ENCODE data around the gene NCKAP5.

The NCKAP5 gene

DNA sequence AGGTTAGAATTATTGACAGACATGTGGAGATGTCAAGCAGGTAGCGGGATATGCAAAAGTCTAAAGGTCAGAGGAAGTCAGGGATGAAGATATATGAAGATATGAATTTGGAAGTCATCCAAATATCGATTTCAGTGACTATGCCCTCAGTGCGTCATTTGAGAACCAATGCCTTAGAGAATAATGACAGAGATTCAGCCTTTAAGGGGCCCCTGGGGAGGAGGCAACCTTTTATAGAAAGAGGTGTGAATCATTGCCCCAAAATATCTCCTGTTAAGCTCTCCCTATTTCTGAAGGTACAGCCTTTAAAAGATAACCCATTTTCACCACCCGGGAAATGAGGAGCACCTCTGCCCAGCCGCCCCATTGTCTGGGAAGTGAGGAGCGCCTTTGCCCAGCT is 223.4 kb downstream of the NCKAP5 start:
- DNase-seq (ENCODE audit: low read depth in 2 of 3, low spot score in 2 of 3): no peak

DNA sequence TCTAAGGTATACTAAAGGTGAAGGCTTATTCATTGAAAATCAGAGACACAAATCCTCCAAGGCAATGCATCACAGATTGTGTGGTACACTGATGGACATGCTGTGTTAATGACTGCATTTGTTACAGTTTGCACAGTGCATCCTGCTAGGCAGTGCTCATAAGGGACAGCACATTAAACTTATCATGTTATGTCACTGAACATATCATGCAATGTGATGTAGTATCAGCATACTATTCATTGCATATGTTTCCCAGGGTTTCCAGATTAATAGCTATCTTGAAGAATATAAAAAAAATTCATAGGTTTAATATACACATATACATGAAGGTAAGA is 225.3 kb downstream of the NCKAP5 start:
- no peak for DNase-seq (ENCODE audit: low read depth in 2 of 3, low spot score in 2 of 3)

DNA sequence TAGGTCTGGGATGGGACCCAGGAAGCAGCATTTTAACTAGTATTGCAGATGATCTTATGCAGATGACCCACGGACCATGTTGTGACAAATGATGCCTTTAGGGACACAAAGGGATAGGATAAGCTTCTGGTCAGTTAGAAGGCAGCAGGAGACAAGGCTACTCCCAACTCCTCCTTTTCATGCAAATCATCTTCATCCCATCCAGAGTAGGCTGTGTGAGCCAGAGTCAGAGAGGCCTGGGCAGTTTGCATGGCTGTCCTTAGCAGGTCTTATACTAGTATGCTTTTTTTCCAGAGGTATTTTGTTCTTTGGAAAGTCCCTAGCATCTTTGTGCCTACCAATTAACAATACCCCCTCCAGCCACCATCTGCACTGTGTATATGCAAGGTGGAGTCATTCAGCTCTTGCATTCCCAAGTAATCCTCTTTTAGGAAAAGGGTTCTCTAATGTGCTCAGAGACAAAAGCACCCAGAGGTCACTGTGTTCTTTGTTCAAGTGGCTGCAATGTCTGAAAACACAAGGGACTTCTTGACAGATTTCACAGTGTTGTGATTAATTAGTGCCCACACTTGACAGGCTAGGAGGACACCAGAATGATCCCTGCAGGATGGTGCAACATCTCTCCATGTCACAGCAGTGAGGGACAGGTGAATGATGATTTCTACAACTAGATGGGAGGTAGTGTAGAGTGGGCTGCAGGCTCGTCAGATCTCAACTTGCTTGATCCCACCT is 225.8 kb downstream of the NCKAP5 start:
- no peak for DNase-seq (ENCODE audit: low read depth in 2 of 3, low spot score in 2 of 3)

DNA sequence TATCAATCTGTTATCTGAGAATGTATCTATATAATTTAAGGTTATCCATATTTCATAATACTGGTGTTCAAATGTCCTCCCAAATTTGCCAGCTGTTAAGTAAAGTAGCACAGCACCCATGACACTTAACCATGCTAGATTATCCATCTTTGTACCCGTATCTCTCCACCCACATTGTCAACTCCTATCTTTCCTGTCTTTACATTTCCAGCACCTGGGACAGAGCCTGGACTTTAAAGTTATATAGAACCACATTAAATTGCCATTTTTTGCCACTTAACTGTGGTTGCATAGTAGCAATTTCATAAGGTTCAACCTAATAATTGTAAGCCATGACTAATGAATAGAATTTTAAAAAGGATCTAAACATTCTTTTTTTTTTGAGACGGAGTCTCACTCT is 226.7 kb downstream of the NCKAP5 start:
- DNase-seq (ENCODE audit: low read depth in 2 of 3, low spot score in 2 of 3): no peak

DNA sequence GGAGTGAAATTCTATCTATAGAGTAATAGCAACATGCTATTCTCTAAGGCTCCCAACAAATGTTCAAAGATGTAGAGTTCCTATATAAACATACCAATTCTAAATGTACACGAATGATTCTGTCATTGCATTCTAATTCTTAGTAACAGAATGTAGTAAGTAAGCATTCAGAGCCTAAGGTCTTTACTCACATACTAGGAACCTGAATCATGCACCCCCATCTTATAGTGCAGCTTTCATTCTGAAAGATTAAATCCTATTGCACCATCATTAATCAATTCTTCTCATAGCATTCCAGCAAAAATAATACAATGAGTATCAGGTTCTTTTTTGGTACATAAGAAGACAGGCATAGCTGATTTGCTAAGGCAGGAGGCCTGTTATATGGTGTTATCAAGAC is 230.0 kb downstream of the NCKAP5 start:
- DNase-seq (ENCODE audit: low read depth in 2 of 3, low spot score in 2 of 3): no peak

DNA sequence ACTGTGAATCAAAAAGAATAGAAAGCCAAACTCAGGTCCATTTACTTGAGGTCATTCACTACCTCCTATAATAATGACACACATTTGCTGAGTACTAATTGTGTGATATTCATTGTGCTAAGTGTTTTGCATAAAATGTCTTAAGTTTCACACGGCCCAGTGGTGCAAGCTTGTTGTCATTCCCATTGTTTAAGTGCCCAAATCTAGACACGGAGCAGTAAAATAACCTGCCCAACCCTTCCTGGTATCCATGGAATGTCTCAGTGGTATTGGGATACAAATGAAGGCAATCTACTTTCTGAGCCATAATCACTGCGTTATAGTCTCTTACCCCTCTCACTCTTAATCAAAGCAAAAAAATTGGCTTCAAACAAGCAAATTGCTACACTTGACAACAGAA is 233.3 kb downstream of the NCKAP5 start:
- DNase-seq (ENCODE audit: low read depth in 2 of 3, low spot score in 2 of 3): no peak

DNA sequence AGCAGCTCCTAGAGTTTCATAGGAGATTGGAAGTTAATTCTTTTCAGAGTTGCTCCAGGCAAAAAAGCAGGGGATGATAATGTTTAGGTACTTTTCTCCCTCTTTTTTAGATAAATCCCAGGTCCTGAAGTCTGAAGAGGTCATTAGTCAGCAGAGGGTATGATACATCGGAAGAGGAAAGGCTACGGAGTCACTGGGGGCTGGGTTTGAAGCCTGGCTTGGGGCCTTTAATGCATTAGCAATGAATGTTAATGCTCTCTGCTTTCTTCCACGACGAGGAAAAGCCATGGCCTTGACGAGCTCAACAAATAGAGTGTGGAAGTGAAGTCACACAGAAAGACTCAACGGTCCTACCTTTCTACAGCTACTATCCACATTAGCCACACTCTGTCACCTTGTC is 235.1 kb downstream of the NCKAP5 start:
- DNase-seq (ENCODE audit: low read depth in 2 of 3, low spot score in 2 of 3): no peak

DNA sequence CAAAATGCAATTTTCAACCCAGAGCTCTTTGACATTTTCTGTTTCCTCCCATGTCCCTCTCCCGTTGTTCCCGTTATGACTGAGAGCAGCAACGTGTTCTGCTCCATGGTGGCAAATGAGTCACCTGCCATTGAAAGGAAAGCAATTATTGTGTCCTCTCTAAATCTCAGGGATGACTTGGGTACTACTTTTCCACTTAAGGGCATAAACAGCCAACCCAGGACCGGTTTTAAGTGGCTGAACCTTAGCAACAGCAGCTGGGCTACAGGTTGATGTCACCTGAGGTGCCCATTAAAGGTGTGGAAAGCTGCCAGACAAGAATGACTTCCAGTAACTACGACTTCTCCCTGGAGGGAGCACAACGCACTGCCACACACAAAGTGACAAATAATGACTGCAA is 236.8 kb downstream of the NCKAP5 start:
- DNase-seq (ENCODE audit: low read depth in 2 of 3, low spot score in 2 of 3): no peak

DNA sequence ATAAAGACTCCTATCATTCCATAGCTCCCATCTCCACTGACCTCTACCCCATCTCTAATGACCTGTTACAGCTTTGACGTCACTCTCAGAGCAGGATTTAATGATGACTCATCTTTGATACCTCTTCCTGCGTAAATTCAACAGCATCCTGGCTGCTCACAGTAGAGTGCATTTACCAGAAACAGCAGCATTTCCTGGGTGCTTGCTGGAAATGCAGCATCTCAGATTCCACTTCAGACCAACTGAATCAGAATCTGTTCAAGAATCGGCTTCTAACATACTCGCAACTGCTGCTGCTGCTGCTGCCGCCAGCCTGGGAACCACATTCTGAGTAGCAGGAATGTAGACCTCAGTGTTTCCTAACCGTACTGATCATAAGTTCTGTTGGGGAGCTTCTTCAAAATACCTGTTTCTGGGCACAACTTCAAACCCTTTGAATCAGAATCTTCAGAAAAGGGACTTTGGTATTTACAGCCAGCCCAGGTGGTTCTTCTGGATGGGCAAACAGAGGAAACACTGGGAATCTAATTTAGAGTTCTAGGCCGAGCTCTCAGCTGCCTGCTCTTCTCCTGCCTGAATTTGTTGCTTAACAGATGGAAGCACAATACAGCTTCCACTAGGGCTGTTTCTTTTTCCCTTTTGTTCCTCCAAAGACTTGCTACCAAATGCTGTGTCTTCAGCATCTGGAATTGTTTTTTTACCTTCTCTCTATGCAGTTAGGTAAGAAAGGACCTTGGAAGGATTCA is 241.4 kb downstream of the NCKAP5 start:
- DNase-seq (ENCODE audit: low read depth in 2 of 3, low spot score in 2 of 3): no peak

DNA sequence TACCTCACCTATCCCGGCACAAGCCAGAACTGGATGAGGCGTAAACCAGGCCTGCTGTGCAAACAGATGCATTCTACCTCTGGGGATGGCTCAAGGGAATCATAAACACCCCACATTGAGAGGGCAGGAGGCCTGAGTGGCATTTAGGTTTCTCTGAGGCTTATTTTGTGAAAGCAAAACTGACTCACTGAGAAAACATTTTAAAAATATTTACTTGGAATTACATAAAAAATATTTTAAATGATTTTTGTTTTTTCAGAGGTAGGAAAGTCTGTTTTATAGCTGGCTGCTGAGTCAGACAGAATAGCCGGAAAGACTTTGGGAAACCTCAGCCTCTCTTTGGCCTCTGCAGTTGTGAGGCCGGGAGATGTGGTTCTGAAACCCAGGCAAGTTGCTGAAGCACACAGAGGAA is 244.1 kb downstream of the NCKAP5 start:
- DNase-seq (ENCODE audit: low read depth in 2 of 3, low spot score in 2 of 3): no peak

DNA sequence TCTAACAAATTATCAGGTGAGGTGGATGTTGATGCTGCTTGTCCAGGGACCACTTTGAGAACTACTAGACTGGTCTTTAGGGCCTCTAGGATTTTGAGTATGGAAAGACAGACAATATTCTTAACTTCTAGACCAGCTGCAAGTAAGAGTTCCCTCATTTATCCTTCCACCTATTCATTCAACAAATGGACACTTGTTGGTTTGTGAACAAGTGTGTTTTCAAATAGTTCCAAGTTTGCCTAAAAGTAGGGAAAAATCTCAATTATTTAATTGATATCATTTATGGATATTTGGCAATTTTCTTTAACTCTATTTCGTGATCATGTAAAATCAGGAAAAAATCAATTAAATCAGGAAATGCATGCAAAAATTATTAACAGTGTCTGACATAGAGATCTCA is 245.4 kb downstream of the NCKAP5 start:
- DNase-seq (ENCODE audit: low read depth in 2 of 3, low spot score in 2 of 3): no peak

DNA sequence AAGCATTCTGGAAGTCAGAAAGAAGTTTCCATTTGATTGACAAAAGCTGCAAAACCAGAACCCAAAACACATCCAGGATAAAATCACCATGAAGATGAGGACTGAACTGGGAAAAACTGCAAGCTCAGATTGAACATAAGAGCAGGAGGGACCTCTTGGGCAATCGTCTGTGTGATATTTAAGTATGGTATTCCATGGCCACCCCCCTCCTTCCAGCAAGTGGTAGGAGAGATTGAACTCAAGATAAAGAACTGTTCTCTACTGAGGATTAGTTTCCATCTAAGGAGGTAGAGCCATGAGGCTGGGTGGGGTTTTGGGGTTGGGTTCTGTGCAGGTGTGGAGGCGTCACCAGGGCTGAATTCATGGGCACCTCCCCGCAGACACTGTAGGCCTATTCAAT is 251.1 kb downstream of the NCKAP5 start:
- DNase-seq (ENCODE audit: low read depth in 2 of 3, low spot score in 2 of 3): no peak

DNA sequence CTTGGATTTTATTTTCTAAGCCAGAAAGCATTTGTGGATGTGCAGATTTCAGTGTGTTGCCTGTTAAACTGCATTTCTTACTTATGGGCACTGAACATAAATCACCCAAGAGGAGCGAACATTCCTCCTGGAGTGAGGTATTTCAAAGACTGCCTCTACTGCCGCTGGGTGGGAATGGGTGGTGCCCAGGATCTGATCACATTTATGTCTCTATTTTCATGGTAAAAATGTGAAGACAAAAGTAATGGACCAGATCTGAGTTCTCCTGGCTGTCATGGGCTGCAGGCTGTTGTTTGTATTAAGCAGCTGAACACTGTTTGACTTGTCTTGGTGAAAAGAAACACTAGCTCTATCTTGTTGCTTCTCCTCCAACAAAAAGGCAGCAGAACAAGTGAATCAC is 251.7 kb downstream of the NCKAP5 start:
- no peak for DNase-seq (ENCODE audit: low read depth in 2 of 3, low spot score in 2 of 3)

DNA sequence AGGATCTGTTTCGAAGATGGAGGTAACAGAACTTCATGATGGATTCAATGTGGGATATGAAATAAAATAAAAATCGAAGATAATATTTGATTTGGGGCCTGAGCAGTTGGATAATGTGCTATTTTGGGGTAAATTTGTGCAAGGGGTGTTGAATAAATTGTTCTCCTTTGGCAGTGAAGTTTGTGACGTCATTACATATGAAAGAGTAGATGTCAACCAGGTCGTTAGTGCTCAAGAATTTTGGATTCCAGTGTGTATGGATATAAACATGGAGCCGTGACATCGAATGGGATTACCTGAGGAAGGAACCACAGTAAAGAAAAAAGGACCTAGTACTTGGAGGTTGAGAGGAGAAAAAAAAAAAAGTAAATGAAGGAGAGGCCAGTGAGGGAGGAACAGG is 253.0 kb downstream of the NCKAP5 start:
- no peak for DNase-seq (ENCODE audit: low read depth in 2 of 3, low spot score in 2 of 3)

DNA sequence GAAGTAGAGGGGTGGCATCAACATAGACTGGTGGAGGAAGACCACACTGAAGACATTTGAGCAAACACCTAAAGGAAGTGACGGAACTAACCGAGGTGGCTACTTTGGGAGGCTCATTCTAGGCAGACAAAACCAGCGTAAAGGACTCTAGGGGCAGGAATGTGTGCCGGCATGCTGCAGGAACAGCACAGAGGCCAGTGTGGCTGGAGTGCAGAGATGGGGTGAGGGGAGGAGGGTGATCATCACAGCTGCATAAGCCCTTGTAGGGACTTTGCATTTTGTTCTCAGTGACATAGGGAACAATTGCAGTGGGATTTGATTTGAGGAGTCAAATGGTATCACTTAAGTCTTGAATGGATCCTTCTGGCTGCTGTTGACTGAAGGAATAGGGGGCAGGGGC is 253.5 kb downstream of the NCKAP5 start:
- no peak for DNase-seq (ENCODE audit: low read depth in 2 of 3, low spot score in 2 of 3)

DNA sequence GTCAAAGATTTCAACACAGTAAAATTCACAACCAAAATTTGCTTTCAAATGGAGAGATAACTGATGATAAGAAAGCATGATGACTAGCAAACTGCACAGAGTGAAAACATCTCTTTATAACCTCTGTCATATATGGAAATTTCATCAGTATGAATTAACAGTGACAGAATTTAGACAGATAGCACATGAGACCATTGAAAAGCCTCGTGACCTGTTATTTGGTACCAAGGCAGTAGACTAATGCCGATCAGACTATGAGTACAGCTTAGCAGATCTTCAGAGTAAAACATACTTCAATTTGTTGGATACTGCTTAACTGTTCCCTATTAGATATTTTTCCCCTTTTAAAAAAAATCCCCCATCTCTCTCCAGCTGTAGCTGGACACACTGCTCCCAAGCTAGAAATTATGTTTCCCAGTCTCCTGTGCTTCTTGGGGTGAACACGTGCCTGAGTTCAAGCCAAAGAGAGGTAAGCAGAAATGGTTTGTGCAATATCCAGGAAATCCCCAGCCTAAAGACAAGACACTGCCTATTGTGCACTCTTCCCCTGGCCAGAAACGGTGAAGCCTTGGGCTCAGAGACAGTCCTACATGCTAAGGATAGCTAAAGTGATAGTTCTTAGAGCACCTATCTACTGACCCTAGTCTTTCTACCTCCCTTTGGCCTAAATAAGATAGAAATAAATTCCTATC is 256.1 kb downstream of the NCKAP5 start:
- DNase-seq (ENCODE audit: low read depth in 2 of 3, low spot score in 2 of 3): no peak

DNA sequence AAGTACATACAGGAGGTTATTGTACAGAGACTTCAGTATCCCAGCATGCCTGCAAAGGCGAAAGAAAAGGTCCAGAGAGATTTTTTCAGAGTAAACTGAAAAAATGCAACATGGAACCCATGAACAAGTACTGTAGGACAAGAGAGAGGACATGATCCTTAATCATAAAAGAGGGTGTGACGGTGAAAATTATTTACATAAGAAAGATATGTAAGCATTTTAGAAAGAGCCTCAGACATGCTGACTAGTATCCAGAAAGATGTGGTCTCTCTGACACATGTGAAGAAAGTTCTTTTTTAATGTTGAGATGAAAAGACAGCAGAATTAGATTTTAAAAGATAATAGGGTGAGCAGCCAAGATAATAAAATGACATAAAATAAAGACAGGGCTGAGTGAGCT is 262.0 kb downstream of the NCKAP5 start:
- no peak for DNase-seq (ENCODE audit: low read depth in 2 of 3, low spot score in 2 of 3)

DNA sequence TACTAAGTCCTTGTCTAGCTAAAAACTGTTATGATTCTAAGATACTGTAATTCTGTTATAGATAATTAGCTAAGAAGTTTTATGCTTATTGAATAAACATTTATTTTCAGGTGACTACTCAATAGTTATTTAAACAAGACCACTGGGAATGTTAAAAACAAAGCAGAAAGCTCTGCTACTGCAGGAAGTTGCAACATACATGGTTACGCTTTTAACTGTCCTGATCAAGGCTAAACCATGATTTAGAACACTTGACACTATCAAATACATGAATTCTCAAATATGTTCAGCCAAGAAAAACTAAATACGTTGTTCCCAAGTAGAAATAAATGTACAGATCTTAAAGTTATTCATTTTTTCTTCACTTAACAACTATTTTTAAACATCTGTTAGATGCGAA is 263.9 kb downstream of the NCKAP5 start:
- DNase-seq (ENCODE audit: low read depth in 2 of 3, low spot score in 2 of 3): no peak

DNA sequence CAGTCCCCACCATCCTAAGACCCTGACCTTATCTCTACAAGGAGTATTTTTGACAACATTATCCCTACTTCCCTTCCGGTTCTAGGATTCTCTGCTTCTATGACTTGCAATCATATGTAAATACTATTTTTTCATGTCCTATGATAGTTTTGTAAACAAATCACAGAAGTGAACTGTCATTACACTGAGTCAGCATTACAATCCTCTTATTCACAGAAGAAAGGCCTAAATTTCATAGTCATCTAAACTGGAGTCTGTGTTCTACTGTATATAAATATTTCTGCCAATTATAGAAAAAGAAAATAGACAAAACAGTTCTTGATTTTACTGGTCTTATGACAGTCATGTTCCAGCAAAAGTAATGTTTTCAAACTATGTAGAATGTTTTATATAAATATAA is 265.1 kb downstream of the NCKAP5 start:
- DNase-seq (ENCODE audit: low read depth in 2 of 3, low spot score in 2 of 3): no peak

DNA sequence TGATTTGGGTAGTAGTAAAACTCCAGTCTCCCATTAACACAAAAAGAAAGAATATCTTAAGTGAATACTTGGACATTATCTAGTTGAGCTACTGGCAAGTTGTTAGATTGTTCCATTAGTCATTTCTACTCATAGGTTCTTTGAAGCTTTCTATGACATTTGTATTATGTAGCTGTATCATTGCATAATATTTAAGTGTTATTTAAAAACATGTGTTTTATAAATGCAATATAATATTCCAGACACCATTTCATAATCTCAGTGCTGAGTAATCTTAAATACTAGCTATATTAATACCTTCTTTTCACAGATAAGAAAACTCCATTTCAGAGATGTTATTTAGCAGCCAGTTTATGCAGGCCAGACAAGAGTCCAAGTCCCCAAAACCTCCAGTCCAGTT is 271.9 kb downstream of the NCKAP5 start:
- no peak for DNase-seq (ENCODE audit: low read depth in 2 of 3, low spot score in 2 of 3)

DNA sequence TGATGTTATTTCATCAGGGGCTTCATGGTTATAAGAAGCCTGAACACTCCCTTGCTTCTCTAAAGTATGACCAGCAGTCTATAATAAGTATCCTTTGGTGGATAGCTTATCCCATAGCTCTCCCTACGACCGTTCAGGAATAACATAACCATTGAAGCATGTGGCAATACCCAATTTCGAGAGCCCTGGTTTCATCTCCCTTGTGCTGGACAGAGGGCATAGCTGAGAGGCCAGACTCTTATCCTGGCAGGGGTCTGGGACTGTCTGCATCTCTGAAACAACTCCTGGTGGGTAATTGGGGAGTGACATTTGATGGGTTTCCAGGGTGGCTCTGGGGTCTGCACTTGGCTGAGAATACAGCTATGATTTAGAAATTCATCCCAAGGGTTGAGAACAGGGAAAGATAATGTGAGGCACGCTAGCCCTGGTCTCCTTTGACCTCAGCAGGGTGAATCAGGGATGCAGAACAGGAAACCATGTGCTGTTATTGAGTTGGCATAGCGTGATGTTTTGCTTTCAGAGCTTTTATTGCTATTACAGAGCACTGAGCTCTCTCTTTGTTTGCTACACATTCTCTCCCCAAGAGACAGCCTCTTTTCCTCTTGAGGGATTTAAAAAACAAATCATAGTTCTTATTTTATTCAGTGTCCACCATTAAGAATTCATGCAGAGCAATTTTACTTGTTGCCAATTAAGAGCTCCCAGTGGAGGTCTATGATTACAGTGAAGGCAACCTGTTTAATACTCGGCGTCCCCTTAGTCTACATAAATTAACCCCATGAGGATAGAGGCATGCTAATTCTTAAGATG is 274.5 kb downstream of the NCKAP5 start:
- DNase-seq (ENCODE audit: low read depth in 2 of 3, low spot score in 2 of 3): no peak

DNA sequence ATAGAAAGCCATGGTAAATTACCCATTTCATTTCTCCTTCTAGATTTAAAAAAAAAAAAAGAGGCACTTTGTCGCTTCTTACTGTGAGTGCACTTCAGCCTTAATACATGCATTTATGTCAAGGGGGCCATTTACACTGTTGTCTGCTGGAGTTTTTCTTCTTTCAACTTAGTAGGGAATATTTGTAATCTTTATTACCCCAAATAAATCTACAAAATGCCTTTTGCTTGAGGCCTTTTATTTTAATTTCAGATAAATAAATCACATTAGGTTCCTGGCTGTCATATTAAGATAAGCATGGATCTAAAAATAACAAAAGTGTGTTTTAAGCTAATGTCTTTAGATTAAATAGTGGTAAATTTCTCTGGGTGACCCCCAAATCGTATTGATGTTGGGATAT is 276.0 kb downstream of the NCKAP5 start:
- DNase-seq (ENCODE audit: low read depth in 2 of 3, low spot score in 2 of 3): no peak
